ENCODE results near the gene ZNF20. TPM values are rescaled to one million over a fixed set of nuclear protein-coding genes. Genes with fewer than 3 reads are reported as not detected.

Gene ZNF20
- total and polyA plus RNA-seq, 2 donors (not counting 1 experiment from before 2014, with no cell fraction given) = 1.6 to 10.6 TPM

DNA sequence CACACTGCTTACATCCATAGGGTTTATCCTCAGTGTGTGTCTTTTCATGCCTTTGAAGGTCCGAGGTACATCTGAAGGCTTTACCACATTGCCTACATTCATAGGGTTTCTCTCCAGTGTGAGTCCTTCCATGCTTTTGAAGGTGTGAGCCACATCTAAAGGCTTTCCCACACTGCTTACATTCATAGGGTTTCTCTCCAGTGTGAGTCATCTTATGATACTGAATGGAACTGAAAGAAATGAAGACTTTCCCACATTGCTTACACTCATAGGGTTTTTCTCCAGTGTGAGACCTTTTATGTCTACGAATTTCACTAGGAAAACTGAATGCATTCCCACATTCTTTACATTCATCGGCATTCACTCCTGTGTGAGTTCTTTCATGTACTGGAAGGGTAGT lies 7.1 kb downstream of the ZNF20 start:
- Histone ChIP-seq H3K9me3 (ENCODE audit: control extremely low read depth in 1 of 3, control insufficient read depth in 2 of 3, insufficient read depth in 1 of 3, low read length in 2 of 3) (peaks cover 9 to 25% (median 15%) of the 10 kb centered on the region in 3 donors), H3K27me3 (replicated peaks in 1 of 4; ENCODE audit: control extremely low read depth in 1 of 4, control insufficient read depth in 3 of 4, insufficient read depth in 4 of 4, low read length in 3 of 4) (no peaks in the 10 kb centered on the region), H3K9ac (ENCODE audit: low read length) (no peak overlapping the region), H3K4me2 (replicated peaks; ENCODE audit: low read depth, low read length, poor library complexity, severe bottlenecking) (no peak overlapping the region), H3K36me3 (replicated peaks in 1 of 2; ENCODE audit: control extremely low read depth in 1 of 2, control insufficient read depth in 1 of 2, extremely low read depth in 1 of 2, insufficient read depth in 2 of 2, low read length in 1 of 2) (peaks cover 8 to 38% of the 10 kb centered on the region in 2 experiments), H3K79me2 (ENCODE audit: control insufficient read depth, insufficient read depth, low read length) (no peaks in the 10 kb centered on the region), H4K20me1 (ENCODE audit: control insufficient read depth, insufficient read depth, low read length, poor library complexity, severe bottlenecking) (no peaks in the 10 kb centered on the region), H3K27ac (ENCODE audit: low read length in 2 of 2) (no peak overlapping the region), H3K4me1 (ENCODE audit: control insufficient read depth in 2 of 2, insufficient read depth in 2 of 2, low read length in 2 of 2) (peaks cover 0 to 4% of the 10 kb centered on the region in 2 donors), H3K4me3 (ENCODE audit: control extremely low read depth in 1 of 5, extremely low read depth in 1 of 5, insufficient read depth in 1 of 5, low read depth in 2 of 5, low read length in 4 of 5) (no peak overlapping the region), H2AFZ (ENCODE audit: insufficient read depth, low read depth, low read length, poor library complexity, severe bottlenecking) (no peak overlapping the region)
- WGBS (ENCODE audit: insufficient coverage) = 100% methylated on average over 1 of the region's 3 CpGs
- CTCF ChIA-PET = no interaction called here
- Mint-ChIP-seq H3K4me1 (peaks cover 7% of the 10 kb centered on the region), H3K4me3 (no peak overlapping the region), H3K27me3 (no peaks in the 10 kb centered on the region), H3K9me3 (ENCODE audit: insufficient read depth) (peaks cover 13% of the 10 kb centered on the region), H3K27ac (no peak overlapping the region)
- POLR2A ChIA-PET = interaction anchor here (0.6 kb wide), 1 partner anchor 71 kb away, joined by 4 read pairs; no protein-coding TSS in a partner anchor
- intact Hi-C loops (cut with micrococcal nuclease) = no loop called here
- no peak for DNase-seq
- TF ChIP-seq EZH2 (IDR thresholded peaks at IDR 0.05; ENCODE audit: borderline replicate concordance, insufficient read depth, low read depth, low read length, poor library complexity, severe bottlenecking) = no peak
- TF ChIP-seq, protein P1, sequence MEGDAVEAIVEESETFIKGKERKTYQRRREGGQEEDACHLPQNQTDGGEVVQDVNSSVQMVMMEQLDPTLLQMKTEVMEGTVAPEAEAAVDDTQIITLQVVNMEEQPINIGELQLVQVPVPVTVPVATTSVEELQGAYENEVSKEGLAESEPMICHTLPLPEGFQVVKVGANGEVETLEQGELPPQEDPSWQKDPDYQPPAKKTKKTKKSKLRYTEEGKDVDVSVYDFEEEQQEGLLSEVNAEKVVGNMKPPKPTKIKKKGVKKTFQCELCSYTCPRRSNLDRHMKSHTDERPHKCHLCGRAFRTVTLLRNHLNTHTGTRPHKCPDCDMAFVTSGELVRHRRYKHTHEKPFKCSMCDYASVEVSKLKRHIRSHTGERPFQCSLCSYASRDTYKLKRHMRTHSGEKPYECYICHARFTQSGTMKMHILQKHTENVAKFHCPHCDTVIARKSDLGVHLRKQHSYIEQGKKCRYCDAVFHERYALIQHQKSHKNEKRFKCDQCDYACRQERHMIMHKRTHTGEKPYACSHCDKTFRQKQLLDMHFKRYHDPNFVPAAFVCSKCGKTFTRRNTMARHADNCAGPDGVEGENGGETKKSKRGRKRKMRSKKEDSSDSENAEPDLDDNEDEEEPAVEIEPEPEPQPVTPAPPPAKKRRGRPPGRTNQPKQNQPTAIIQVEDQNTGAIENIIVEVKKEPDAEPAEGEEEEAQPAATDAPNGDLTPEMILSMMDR (IDR thresholded peaks at IDR 0.05) = no peak
- ATAC-seq (ENCODE audit: low read depth) = no peak

GRCh38 chr19:12126707-12127106 lies 13.4 kb downstream of the ZNF20 start:
- no peak overlapping the region for H3K27ac ChIP-seq (ENCODE audit: low read length in 2 of 2)
- peaks cover 0 to 5% (median 4%) of the 10 kb centered on the region in 3 donors for H3K9me3 ChIP-seq (ENCODE audit: control extremely low read depth in 1 of 3, control insufficient read depth in 2 of 3, insufficient read depth in 1 of 3, low read length in 2 of 3)
- no peak overlapping the region for H3K4me3 ChIP-seq (ENCODE audit: control extremely low read depth in 1 of 5, extremely low read depth in 1 of 5, insufficient read depth in 1 of 5, low read depth in 2 of 5, low read length in 4 of 5)
- H3K79me2 ChIP-seq (ENCODE audit: control insufficient read depth, insufficient read depth, low read length) = no peaks in the 10 kb centered on the region
- H3K27me3 Mint-ChIP-seq = no peaks in the 10 kb centered on the region
- no peaks in the 10 kb centered on the region for H4K20me1 ChIP-seq (ENCODE audit: control insufficient read depth, insufficient read depth, low read length, poor library complexity, severe bottlenecking)
- H3K4me3 Mint-ChIP-seq = no peak overlapping the region
- WGBS (ENCODE audit: insufficient coverage) = no CpG with 5 or more reads among the region's 2 CpGs
- no peak overlapping the region for H2AFZ ChIP-seq (ENCODE audit: insufficient read depth, low read depth, low read length, poor library complexity, severe bottlenecking)
- no peak overlapping the region for H3K4me2 ChIP-seq (replicated peaks; ENCODE audit: low read depth, low read length, poor library complexity, severe bottlenecking)
- no peaks in the 10 kb centered on the region for H3K4me1 ChIP-seq (ENCODE audit: control insufficient read depth in 2 of 2, insufficient read depth in 2 of 2, low read length in 2 of 2)
- H3K36me3 ChIP-seq (replicated peaks in 1 of 2; ENCODE audit: control extremely low read depth in 1 of 2, control insufficient read depth in 1 of 2, extremely low read depth in 1 of 2, insufficient read depth in 2 of 2, low read length in 1 of 2) = no peaks in the 10 kb centered on the region
- no peak overlapping the region for H3K27ac Mint-ChIP-seq
- ChIA-PET POLR2A (interaction anchor here (0.7 kb wide), 1 partner anchor 790 kb away, joined by 8 read pairs; no protein-coding TSS in a partner anchor), CTCF (interaction anchor here (0.8 to 2.2 kb wide), 9 partner anchors 11 to 244 kb away, joined by 3 to 11 read pairs (median 4); partner anchors contain the start of gene ZNF20)
- ATAC-seq (ENCODE audit: low read depth) (no peak), DNase-seq (peak; percentile 37)
- intact Hi-C loops (cut with micrococcal nuclease) = no loop called here
- TF ChIP-seq, protein P1 (IDR thresholded peaks at IDR 0.05) = peak; percentile 61
- TF ChIP-seq EZH2 (IDR thresholded peaks at IDR 0.05; ENCODE audit: borderline replicate concordance, insufficient read depth, low read depth, low read length, poor library complexity, severe bottlenecking) = no peak
- H3K9ac ChIP-seq (ENCODE audit: low read length) = no peak overlapping the region
- no peaks in the 10 kb centered on the region for H3K27me3 ChIP-seq (replicated peaks in 1 of 4; ENCODE audit: control extremely low read depth in 1 of 4, control insufficient read depth in 3 of 4, insufficient read depth in 4 of 4, low read length in 3 of 4)
- H3K9me3 Mint-ChIP-seq (ENCODE audit: insufficient read depth) = peaks cover 3% of the 10 kb centered on the region
- no peaks in the 10 kb centered on the region for H3K4me1 Mint-ChIP-seq
